ENCODE results near the gene BACH2. TPM values are rescaled to one million over a fixed set of nuclear protein-coding genes. Genes with fewer than 3 reads are reported as not detected.

The BACH2 gene
- total and polyA plus RNA-seq, 9 of the 15 experiments (the other 6 are each of a cell fraction or from before 2014, with no cell fraction given): 0.06 to 3.1 (median 0.59) TPM

GRCh38 chr6:89966913-89967312 lies 329.7 kb downstream of the BACH2 start:
- Histone ChIP-seq H3K4me1 (replicated peaks in 1 of 2; ENCODE audit: control insufficient read depth in 2 of 2, insufficient read depth in 2 of 2, low read length in 2 of 2) (peaks cover 1 to 3% of the 10 kb centered on the region in 2 experiments; a peak in 1 of 5 replicates), H3K4me2 (ENCODE audit: insufficient read depth, low read length) (no peak overlapping the region), H3K27me3 (ENCODE audit: control insufficient read depth in 2 of 2, insufficient read depth in 2 of 2, low read length in 2 of 2) (peaks cover 0 to 7% of the 10 kb centered on the region in 2 experiments; a peak in 2 of 5 replicates), H3K9me3 (replicated peaks; ENCODE audit: control insufficient read depth, insufficient read depth, low read depth, low read length) (no peaks in the 10 kb centered on the region), H3K79me2 (ENCODE audit: control insufficient read depth, insufficient read depth, low read length) (no peaks in the 10 kb centered on the region), H3K36me3 (ENCODE audit: control insufficient read depth, insufficient read depth, low read length) (no peaks in the 10 kb centered on the region), H4K20me1 (replicated peaks; ENCODE audit: control insufficient read depth, insufficient read depth, low read length) (no peaks in the 10 kb centered on the region), H3K27ac (ENCODE audit: extremely low read depth, low read depth, low read length) (no peak overlapping the region), H2AFZ (ENCODE audit: low read depth, low read length) (no peak overlapping the region), H3K9ac (ENCODE audit: insufficient read depth in 1 of 2, low read depth in 2 of 2, low read length in 2 of 2) (no peak overlapping the region), H3K4me3 (no peak overlapping the region), H3K9me1 (ENCODE audit: control insufficient read depth, insufficient read depth, low read length) (no peaks in the 10 kb centered on the region)
- TF ChIP-seq TRIM28 (IDR thresholded peaks at IDR 0.05): no peak
- TF ChIP-seq HDAC2 (IDR thresholded peaks at IDR 0.05): no peak
- no peak for TF ChIP-seq XRCC5 (IDR thresholded peaks at IDR 0.05; ENCODE audit: low read depth, low read length)
- TF ChIP-seq ZBTB9 (CRISPR knock-in tag; IDR thresholded peaks at IDR 0.05): no peak
- no peak for TF ChIP-seq ZNF124 (CRISPR knock-in tag; IDR thresholded peaks at IDR 0.05)
- TF ChIP-seq AFF1 (IDR thresholded peaks at IDR 0.05; ENCODE audit: low read depth in 1 of 2, partially characterized antibody in 2 of 2): no peak
- TF ChIP-seq DDX20 (tag; IDR thresholded peaks at IDR 0.05; ENCODE audit: low read depth): no peak
- no peak for TF ChIP-seq THRB (CRISPR knock-in tag; conservative IDR thresholded peaks at IDR 0.05)
- TF ChIP-seq BRF1 (IDR thresholded peaks at IDR 0.05; ENCODE audit: borderline replicate concordance, extremely low read depth, insufficient read length): no peak
- 17% methylated on average over 3 of the region's 3 CpGs for WGBS (ENCODE audit: insufficient coverage, low coverage, missing lambda C conversion rate)
- intact Hi-C loops (cut with micrococcal nuclease): no loop called here
- in situ Hi-C loops (cut with MboI): no loop called here
- FAIRE-seq (no peak), ATAC-seq (no peak), DNase-seq (ENCODE audit: extremely low read depth in 1 of 4, low spot score in 3 of 4) (no peak)
- BruUV-seq (replicated peaks): no TSS peak
- POLR2A ChIA-PET: interaction anchor here (0.5 to 0.8 kb wide), 2 partner anchors 12 to 14 kb away, joined by 3 to 4 read pairs; no protein-coding TSS in a partner anchor
- CTCF ChIA-PET (ENCODE audit: low intra/inter-chr PET ratio): no interaction called here

Data from K562 (cell line).